COLO668 (cell line): ENCODE data around the gene BET1L.
"Not testable (repeated sequence)": the region's sequence is repeated elsewhere in the genome, so short reads cannot be mapped to it uniquely, and the experiment has no call there.

Experiments used
- DNase-seq: peaks from one replicate; lab custom pipeline; 2025; ENCODE audit not compliant: unreplicated experiment; lab: John Stamatoyannopoulos, UW

Gene BET1L

DNA sequence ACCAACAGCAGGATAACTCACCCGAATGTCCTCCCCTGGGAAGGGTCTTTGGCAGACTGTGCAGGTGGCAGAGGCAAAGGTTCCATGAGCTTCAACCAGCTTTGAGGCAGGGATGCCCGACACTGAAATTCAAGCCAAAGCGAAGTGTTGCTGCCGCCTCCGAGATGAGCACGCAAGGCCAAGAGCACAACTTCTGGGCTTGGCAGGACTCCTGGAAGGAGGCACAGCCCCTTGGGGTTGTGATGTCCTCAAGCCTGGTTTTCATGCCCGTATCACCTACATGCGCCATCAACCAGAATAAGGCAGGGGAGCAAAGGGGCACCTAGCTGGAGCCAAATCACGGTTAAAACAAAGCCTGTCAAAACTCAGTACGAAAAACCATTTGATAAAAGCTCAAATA is 23.2 kb upstream of the BET1L start:
- DNase-seq: no peak

- no peak for DNase-seq
Measured at GRCh38 chr11:227824-228379, 20.7 kb upstream of the BET1L start.

DNA sequence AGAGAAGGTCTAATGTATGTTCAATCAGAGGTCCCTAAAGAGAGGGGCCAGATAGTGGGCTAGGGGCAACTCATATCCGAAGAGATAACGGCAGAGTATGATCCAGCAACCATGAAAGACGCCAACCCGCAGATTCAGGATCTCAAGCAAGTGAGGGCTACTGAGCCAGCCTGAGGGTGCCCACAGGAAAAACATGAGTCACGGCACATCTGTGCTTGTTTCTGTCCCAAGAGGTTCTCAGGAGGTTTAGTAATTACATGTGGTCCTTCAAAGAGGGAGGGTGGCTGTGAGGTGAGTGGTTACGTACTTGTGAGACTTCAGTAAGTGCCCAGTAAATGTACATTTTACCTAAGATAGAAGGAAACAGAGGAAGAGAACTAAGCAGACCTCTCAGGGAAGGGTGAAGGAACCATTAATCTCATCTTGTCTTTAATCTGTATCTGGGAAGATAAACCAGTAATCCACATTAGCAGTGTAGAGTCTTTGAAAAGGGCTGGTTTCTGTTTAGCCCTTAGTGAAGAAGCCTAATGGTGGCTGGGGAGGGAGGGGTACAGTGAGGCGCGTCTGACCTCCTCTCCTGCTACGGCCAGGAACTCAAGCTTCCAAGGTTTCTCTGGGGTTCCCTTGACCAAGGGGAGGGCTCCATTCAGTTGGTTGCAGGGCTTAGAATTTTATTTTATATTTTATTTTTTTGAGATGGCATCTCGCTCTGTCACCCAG is 18.7 kb upstream of the BET1L start:
- DNase-seq: no peak

GRCh38 chr11:224424-224823 is 17.2 kb upstream of the BET1L start:
- DNase-seq: no peak

GRCh38 chr11:223884-224283 is 16.7 kb upstream of the BET1L start:
- DNase-seq: no peak

DNA sequence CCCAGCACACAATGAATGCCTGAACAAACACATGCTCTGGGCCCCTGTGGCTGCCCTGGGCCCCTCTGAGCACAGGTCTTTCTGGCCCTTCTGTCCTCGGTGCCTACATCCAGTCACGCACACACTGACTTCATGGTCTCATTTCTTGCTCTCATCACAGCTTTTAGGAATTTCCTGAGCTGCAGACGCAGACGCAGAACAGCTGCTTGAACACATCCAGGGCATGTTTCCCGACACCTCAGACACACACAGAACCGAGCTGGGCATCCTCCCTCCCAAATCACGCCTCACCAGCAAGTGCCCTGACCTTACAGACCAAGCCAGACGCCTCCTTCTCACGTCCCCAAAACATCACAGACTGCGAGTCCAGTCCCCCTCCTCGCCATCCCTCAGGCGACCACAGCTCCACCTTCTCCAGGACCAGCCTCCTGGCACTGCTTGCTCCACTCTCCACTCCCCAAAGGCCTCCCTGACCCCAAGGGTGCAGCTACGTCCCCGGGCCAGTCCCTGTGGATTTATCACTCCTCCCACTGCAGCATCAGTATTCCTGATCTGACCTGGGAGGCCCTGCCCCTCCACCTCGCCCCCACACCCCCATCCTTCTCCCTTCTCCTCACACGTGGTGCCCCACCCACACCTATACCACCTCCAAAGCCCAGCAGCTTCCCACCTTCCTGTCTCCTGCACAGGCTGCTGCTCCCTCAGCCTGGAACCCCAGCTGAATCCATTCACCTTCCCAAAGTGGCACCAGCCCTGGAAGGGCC is 16.0 kb upstream of the BET1L start:
- DNase-seq: no peak

- DNase-seq: no peak
Measured at GRCh38 chr11:221998-222789, 15.0 kb upstream of the BET1L start.

GRCh38 chr11:221539-221938 is 14.3 kb upstream of the BET1L start:
- no peak for DNase-seq

DNA sequence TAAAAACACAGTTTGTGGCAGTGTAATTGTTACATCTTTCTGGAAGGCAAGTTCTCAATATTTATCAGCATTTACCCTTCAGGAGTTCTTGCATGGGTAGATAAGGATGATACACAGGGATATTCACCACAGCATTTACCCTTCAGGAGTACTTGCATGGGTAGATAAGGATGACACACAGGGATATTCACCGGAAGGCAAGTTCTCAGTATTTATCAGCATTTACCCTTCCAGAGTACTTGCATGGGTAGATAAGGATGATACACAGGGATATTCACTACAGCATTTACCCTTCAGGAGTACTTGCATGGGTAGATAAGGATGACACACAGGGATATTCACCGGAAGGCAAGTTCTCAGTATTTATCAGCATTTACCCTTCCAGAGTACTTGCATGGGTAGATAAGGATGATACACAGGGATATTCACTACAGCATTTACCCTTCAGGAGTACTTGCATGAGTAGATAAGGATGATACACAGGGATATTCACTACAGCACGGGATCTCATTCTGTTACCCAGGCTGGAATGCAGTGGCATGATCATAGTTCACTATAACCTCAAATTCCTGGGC is 13.5 kb upstream of the BET1L start:
- DNase-seq: not testable (repeated sequence)

DNA sequence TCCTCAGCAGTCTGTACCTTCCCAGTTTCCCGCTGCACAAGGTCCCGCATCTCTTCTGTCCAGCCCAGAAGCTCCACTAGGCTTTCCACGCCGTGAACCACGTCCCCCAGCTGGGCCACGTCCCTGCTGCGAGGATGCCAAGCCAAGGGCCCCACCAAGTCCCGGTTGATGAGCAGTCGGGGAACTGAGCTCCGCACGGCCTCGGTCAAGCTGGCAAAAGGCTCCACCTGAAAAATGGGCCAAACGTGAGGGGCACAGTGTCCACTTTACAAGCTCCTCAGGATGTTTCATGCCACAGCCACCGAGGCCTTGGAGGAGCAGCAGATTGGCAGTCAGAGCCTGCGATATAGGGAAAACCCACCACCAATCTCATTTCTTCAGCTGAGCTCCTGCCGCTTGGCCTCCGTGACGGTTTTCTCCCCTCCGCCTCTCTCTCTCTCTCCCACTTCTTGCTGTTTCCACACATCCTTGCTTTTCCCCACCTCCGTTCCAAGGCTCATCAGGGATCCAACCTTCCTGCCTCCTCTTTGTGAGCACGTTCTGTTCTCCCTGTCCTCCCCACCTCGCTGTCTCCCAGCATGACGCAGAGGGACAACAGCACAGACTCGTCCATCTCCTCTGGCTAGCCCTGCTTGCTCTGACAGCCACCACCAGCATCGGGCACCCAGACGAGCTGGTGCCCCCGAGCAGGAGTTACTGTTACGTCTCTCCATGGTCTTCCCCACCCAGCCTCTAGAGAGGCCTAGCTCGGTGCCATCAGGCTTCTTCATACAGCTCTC is 11.8 kb upstream of the BET1L start:
- no peak for DNase-seq

GRCh38 chr11:217704-218103 is 10.5 kb upstream of the BET1L start:
- DNase-seq: no peak

DNA sequence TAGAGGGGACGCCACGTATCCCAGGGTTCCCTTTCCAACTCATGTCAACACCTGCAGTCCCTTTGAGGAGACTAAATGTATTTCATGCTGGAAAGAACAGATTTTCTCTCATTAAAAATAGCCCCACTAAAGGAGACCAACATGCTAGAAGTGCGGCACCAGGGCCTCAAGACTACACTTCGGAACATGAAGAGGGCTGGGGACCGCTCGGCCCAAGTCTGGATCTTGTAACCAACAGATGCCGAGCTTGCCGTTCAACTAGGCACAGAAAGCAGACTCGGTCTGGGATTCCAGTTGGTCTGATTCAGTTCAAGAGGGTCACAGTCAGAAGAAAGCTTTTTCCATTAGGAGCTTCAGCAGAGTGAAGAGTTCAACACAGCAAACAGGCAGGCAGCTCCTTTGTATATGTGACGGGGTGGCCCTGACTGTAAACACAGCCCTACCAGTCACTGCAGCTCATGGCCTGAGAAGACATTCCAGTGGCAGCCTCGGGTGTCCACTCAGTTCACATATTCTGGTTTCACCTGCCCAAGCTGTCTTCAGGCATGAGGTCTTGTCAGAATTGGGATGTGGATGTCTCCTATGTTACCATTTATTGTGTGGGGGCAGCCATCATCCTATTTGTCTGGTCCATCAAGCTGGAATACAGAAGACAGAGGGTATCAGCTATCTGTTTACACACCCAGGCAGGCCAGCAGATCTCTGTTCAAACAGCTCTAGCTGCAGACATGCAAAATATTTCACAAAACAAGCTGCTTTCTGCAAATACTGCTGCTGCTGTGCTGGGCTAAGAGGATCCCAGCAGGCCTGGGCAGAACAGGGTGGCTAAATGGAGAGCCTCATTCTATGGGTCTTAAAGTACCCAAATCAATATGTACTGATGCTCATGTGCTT is 9.1 kb upstream of the BET1L start:
- DNase-seq: peak; percentile 2

GRCh38 chr11:215581-216037 is 8.4 kb upstream of the BET1L start:
- DNase-seq: peak; percentile 0

GRCh38 chr11:214083-214482 is 6.9 kb upstream of the BET1L start:
- DNase-seq: no peak

DNA sequence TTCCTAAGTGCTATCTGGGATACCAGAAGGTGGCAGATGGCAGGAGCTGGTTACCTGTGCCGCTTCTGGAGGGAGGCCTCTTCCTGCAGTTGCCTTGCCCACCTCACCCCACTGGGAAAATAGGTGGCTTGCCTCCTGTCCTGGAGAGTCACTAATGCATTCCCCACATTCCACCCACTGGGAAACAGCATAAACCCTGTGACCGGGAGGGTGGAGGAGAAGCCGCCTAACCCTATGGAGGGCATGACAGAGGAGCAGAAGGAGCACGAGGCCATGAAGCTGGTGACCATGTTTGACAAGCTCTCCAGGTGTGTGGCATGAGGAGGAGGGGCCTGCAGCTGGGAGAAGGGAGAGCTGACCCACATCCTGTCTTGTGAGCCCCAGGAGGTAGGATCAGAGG is 5.9 kb upstream of the BET1L start:
- DNase-seq: no peak

DNA sequence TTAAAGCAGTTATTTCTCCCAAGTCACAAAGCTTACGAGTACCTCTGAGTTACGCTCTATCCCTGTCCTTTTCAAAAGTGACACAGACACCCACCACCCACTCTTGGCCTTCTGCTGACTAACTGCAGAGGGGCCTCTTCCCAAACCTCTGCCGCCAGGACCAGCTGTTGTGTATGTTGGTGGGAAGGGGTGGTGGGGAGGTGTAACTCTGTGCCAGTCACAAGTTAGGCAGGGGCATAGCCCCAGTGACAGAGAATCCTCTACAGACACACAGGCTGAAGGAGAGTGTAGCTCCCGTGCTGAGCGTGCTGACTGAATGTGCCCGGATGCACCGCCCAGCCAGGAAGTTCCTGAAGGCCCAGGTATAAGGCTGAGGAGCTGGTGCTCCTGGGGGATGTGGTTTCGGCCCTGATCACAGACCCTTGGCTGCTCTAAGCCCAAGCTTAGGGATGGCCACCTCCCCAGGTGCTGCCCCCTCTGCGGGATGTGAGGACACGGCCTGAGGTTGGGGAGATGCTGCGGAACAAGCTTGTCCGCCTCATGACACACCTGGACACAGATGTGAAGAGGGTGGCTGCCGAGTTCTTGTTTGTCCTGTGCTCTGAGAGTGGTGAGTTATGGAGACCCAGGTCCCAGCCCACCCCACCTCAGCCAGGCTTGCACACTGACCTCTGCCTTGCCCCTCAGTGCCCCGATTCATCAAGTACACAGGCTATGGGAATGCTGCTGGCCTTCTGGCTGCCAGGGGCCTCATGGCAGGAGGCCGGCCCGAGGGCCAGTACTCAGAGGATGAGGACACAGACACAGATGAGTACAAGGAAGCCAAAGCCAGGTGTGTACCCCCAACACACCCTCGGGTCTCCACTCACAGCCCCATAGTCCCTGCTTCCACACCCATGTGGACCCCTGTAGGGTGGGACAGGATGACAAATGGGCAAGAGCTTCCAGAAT is 5.2 kb upstream of the BET1L start:
- no peak for DNase-seq

DNA sequence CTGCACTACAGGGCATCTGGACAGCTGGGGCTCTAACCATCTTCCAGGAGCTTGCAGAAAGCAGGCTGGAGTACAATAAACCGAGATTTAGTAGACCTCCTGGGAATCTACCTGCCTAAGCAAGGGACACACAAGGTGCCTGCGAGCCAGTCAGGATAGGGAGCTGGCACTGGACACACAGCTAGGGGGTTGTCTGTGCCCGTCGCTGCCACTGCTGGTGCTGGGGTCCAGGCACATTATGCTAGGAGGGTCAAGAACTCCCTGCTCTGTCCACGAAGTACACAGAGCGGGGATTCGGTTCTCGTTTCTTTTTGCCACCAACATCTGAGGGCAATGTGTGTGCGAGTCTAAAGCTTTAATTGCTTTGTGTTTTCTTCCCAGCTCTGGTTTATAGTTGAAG is 4.5 kb upstream of the BET1L start:
- DNase-seq: no peak

DNA sequence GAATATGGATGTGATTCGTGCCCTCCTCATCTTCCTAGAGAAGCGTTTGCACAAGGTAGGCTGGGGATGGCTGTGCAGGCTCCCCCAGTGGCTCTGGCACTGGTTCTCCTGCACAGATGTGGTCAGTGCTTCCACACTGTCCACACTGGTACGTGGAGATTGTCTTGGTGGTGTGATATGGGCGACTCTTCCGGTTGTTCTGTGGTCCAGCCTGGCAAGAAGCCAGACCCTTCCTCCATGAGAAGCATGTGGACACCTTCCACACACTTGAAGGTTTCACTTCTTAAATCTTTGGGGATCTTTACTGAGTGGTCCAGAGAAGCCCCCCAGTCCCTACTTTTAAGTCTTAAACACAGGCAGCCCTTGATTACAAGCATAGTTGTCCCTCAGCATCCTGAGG is 4.1 kb upstream of the BET1L start:
- no peak for DNase-seq
